Embryonic facial prominence (tissue), 1 donor: ENCODE measurements around the gene PPP2R5D.
"Not testable (repeated sequence)": the region's sequence is repeated elsewhere in the genome, so short reads cannot be mapped to it uniquely, and the experiment has no call there.

Experiments used
- DNase-seq: peaks from one replicate; pipeline ENCODE4 v3.0.0-alpha.2; 2016; ENCODE audit errors: extremely low spot score

PPP2R5D gene

GRCh38 chr6:42984001-42984923, at the start of gene PPP2R5D:
Gene PPP2R5D, plus strand, starts transcription at chr6:42984570. Its CDS starts 108 bp downstream, at chr6:42984678.
- DNase-seq: peak; percentile 97

GRCh38 chr6:42935322-42935721, 49.0 kb upstream of the PPP2R5D start:
- DNase-seq: no peak

GRCh38 chr6:42936398-42936797, 48.0 kb upstream of the PPP2R5D start:
- DNase-seq: no peak

- DNase-seq: no peak
Measured at GRCh38 chr6:42937548-42938427, 46.6 kb upstream of the PPP2R5D start.

- no peak for DNase-seq
Measured at GRCh38 chr6:42938428-42938796, 46.0 kb upstream of the PPP2R5D start.

- no peak for DNase-seq
Measured at GRCh38 chr6:42938987-42939809, 45.2 kb upstream of the PPP2R5D start.

GRCh38 chr6:42939810-42940167, 44.6 kb upstream of the PPP2R5D start:
- DNase-seq: no peak

- DNase-seq: no peak
Measured at GRCh38 chr6:42940493-42941045, 43.8 kb upstream of the PPP2R5D start.

- DNase-seq: not testable (repeated sequence)
Measured at GRCh38 chr6:42941356-42941755, 43.0 kb upstream of the PPP2R5D start.

GRCh38 chr6:42942444-42942843, 41.9 kb upstream of the PPP2R5D start:
- DNase-seq: no peak

GRCh38 chr6:42947950-42948349, 36.4 kb upstream of the PPP2R5D start:
- no peak for DNase-seq

- DNase-seq: no peak
Measured at GRCh38 chr6:42952389-42952788, 32.0 kb upstream of the PPP2R5D start.

- DNase-seq: not testable (repeated sequence)
Measured at GRCh38 chr6:42954405-42954804, 30.0 kb upstream of the PPP2R5D start.

- no peak for DNase-seq
Measured at GRCh38 chr6:42958125-42958524, 26.2 kb upstream of the PPP2R5D start.

- no peak for DNase-seq
Measured at GRCh38 chr6:42959917-42960242, 24.5 kb upstream of the PPP2R5D start.

GRCh38 chr6:42960243-42961019, 23.9 kb upstream of the PPP2R5D start, which contains the start of gene GNMT:
Gene GNMT, plus strand, starts transcription at chr6:42960754. Its CDS starts 14 bp downstream, at chr6:42960768.
- no peak for DNase-seq

- DNase-seq: no peak
Measured at GRCh38 chr6:42961020-42961470, 23.3 kb upstream of the PPP2R5D start.

GRCh38 chr6:42962096-42962495, 22.3 kb upstream of the PPP2R5D start:
- DNase-seq: no peak

- no peak for DNase-seq
Measured at GRCh38 chr6:42962502-42963178, 21.7 kb upstream of the PPP2R5D start.
